ENCODE data around the gene XRCC3. TPM values are rescaled to one million over a fixed set of nuclear protein-coding genes. Genes with fewer than 3 reads are reported as not detected.

XRCC3 gene
- total and polyA plus RNA-seq, 2 experiments from 2014 or later = 20.4 to 72.9 TPM

DNA sequence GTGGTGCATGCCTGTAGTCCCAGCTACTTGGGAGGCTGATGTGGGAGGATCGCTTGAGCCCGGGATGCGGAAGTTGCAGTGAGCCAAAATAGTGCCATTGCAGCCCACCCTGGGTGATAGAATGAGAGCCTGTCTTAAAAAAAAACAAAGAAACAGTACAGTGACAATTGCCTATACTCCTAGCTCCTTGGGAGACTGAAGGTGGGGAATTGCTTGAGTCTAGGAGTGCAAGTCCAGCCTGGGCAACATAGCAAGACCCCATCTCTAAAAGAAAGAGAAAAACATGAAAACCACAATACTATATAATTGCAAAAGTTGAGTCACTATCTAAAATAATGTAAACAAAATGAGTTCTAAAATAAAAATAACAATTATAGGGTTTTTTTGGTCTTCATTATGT lies 66.2 kb downstream of the XRCC3 start (continued):
- TF ChIP-seq, protein P1, sequence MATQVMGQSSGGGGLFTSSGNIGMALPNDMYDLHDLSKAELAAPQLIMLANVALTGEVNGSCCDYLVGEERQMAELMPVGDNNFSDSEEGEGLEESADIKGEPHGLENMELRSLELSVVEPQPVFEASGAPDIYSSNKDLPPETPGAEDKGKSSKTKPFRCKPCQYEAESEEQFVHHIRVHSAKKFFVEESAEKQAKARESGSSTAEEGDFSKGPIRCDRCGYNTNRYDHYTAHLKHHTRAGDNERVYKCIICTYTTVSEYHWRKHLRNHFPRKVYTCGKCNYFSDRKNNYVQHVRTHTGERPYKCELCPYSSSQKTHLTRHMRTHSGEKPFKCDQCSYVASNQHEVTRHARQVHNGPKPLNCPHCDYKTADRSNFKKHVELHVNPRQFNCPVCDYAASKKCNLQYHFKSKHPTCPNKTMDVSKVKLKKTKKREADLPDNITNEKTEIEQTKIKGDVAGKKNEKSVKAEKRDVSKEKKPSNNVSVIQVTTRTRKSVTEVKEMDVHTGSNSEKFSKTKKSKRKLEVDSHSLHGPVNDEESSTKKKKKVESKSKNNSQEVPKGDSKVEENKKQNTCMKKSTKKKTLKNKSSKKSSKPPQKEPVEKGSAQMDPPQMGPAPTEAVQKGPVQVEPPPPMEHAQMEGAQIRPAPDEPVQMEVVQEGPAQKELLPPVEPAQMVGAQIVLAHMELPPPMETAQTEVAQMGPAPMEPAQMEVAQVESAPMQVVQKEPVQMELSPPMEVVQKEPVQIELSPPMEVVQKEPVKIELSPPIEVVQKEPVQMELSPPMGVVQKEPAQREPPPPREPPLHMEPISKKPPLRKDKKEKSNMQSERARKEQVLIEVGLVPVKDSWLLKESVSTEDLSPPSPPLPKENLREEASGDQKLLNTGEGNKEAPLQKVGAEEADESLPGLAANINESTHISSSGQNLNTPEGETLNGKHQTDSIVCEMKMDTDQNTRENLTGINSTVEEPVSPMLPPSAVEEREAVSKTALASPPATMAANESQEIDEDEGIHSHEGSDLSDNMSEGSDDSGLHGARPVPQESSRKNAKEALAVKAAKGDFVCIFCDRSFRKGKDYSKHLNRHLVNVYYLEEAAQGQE (IDR thresholded peaks at IDR 0.05; ENCODE audit: unreplicated experiment) = no peak
- TF ChIP-seq EZH2phosphoT487 (IDR thresholded peaks at IDR 0.05; ENCODE audit: unreplicated experiment) (no peak), NANOG (IDR thresholded peaks at IDR 0.05; ENCODE audit: borderline replicate concordance) (no peak), CREB1 (CRISPR knock-in tag; IDR thresholded peaks at IDR 0.05; ENCODE audit: low read depth) (no peak), ZNF114 (CRISPR knock-in tag; IDR thresholded peaks at IDR 0.05) (no peak), ETS1 (IDR thresholded peaks at IDR 0.05) (no peak), EZH2 (IDR thresholded peaks at IDR 0.05; ENCODE audit: low read depth, unreplicated experiment) (no peak), ZNF331 (CRISPR knock-in tag; IDR thresholded peaks at IDR 0.05; ENCODE audit: low read depth) (no peak)
- TF ChIP-seq, protein P2, sequence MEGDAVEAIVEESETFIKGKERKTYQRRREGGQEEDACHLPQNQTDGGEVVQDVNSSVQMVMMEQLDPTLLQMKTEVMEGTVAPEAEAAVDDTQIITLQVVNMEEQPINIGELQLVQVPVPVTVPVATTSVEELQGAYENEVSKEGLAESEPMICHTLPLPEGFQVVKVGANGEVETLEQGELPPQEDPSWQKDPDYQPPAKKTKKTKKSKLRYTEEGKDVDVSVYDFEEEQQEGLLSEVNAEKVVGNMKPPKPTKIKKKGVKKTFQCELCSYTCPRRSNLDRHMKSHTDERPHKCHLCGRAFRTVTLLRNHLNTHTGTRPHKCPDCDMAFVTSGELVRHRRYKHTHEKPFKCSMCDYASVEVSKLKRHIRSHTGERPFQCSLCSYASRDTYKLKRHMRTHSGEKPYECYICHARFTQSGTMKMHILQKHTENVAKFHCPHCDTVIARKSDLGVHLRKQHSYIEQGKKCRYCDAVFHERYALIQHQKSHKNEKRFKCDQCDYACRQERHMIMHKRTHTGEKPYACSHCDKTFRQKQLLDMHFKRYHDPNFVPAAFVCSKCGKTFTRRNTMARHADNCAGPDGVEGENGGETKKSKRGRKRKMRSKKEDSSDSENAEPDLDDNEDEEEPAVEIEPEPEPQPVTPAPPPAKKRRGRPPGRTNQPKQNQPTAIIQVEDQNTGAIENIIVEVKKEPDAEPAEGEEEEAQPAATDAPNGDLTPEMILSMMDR (conservative IDR thresholded peaks at IDR 0.05; ENCODE audit: low read depth in 2 of 2) = no peak

Small RNA genes lying within 50 kb of the gene (small RNA-seq; reads per million reads assigned to genes)
- gene RF00019 (ENCODE audit: low replicate concordance) = not detected

Other genes starting within 250 kb of the XRCC3 start
- 504 and 604 TPM in 2 replicates for gene CKB, start 192.6 kb downstream of the XRCC3 start, total RNA-seq (2014; rRNA removed; shearing (Covaris generic))
- gene CKB, start 192.6 kb downstream of the XRCC3 start, polyA plus RNA-seq (2016; fragmentation: Nextera tagmentation; extraction: Ambion mirVana) = 846 and 852 TPM in 2 replicates
- gene TRMT61A, start 186.3 kb downstream of the XRCC3 start, total RNA-seq (2014; rRNA removed; shearing (Covaris generic)) = 22.0 and 28.2 TPM in 2 replicates
- gene TRMT61A, start 186.3 kb downstream of the XRCC3 start, polyA plus RNA-seq (2016; fragmentation: Nextera tagmentation; extraction: Ambion mirVana) = 13.2 and 13.4 TPM in 2 replicates
- 25.4 and 29.2 TPM in 2 replicates for gene BAG5, start 152.8 kb downstream of the XRCC3 start, total RNA-seq (2014; rRNA removed; shearing (Covaris generic))
- 16.4 and 21.1 TPM in 2 replicates for gene BAG5, start 152.8 kb downstream of the XRCC3 start, polyA plus RNA-seq (2016; fragmentation: Nextera tagmentation; extraction: Ambion mirVana)
- 61.3 and 82.6 TPM in 2 replicates for gene COA8, start 152.5 kb downstream of the XRCC3 start, total RNA-seq (2014; rRNA removed; shearing (Covaris generic))
- 129 and 130 TPM in 2 replicates for gene COA8, start 152.5 kb downstream of the XRCC3 start, polyA plus RNA-seq (2016; fragmentation: Nextera tagmentation; extraction: Ambion mirVana)
- 250 and 308 TPM in 2 replicates for gene KLC1, start 86.2 kb downstream of the XRCC3 start, total RNA-seq (2014; rRNA removed; shearing (Covaris generic))
- gene KLC1, start 86.2 kb downstream of the XRCC3 start, polyA plus RNA-seq (2016; fragmentation: Nextera tagmentation; extraction: Ambion mirVana) = 159 and 165 TPM in 2 replicates
- gene ZFYVE21, start 359 bp upstream of the XRCC3 start, total RNA-seq (2014; rRNA removed; shearing (Covaris generic)) = 89.6 and 116 TPM in 2 replicates
- gene ZFYVE21, start 359 bp upstream of the XRCC3 start, polyA plus RNA-seq (2016; fragmentation: Nextera tagmentation; extraction: Ambion mirVana) = 79.4 and 88.0 TPM in 2 replicates
- 6.5 and 8.5 TPM in 2 replicates for gene PPP1R13B, start 132.1 kb upstream of the XRCC3 start, total RNA-seq (2014; rRNA removed; shearing (Covaris generic))
- gene PPP1R13B, start 132.1 kb upstream of the XRCC3 start, polyA plus RNA-seq (2016; fragmentation: Nextera tagmentation; extraction: Ambion mirVana) = 2.0 and 3.8 TPM in 2 replicates
- gene TDRD9, start 213.0 kb upstream of the XRCC3 start, total RNA-seq (2014; rRNA removed; shearing (Covaris generic)) = not detected in 2 replicates
- 0.24 TPM in 1 of 2 replicates, not detected in the other for gene TDRD9, start 213.0 kb upstream of the XRCC3 start, polyA plus RNA-seq (2016; fragmentation: Nextera tagmentation; extraction: Ambion mirVana)
- not detected in 2 replicates for gene RD3L, start 227.1 kb upstream of the XRCC3 start, total RNA-seq (2014; rRNA removed; shearing (Covaris generic))
- not detected in 2 replicates for gene RD3L, start 227.1 kb upstream of the XRCC3 start, polyA plus RNA-seq (2016; fragmentation: Nextera tagmentation; extraction: Ambion mirVana)

Data from GM23338 (cell line).